Smooth muscle cell (in vitro differentiated cells): ENCODE data around the gene OLFM3. TPM values are rescaled to one million over a fixed set of nuclear protein-coding genes. Genes with fewer than 3 reads are reported as not detected.

Source experiments
- DNase-seq: peaks from one replicate; lab custom pipeline; 2025; ENCODE audit not compliant: unreplicated experiment; lab: John Stamatoyannopoulos, UW
- H2AFZ ChIP-seq: fragments of 200-600 bp; sonication (generic); 2 replicates; pipeline ENCODE4 v1.6.0; 2016; ENCODE audit warnings: antibody characterized with exemption, low read depth, mild to moderate bottlenecking
- H3F3A ChIP-seq: fragments of 200-600 bp; sonication (generic); 2 replicates; pipeline ENCODE4 v1.6.0; 2017; ENCODE audit warnings: antibody characterized with exemption, low read depth
- H3K27ac ChIP-seq: fragments of 200-600 bp; sonication (generic); 2 replicates; pipeline ENCODE4 v1.5.1; 2016; ENCODE audit warnings: low read depth, mild to moderate bottlenecking
- H3K27me3 ChIP-seq: fragments of 200-600 bp; sonication (generic); 2 replicates; pipeline ENCODE4 v1.6.1; 2016; ENCODE audit warnings: low read depth, mild to moderate bottlenecking
- H3K36me3 ChIP-seq: fragments of 200-600 bp; sonication (generic); 2 replicates; pipeline ENCODE4 v1.5.1; 2016; ENCODE audit warnings: low read depth
- H3K4me1 ChIP-seq: fragments of 200-600 bp; sonication (generic); 2 replicates; pipeline ENCODE4 v1.5.1; 2016; ENCODE audit warnings: low read depth
- H3K4me2 ChIP-seq: fragments of 200-600 bp; sonication (generic); 2 replicates; pipeline ENCODE4 v1.6.0; 2016; ENCODE audit warnings: mild to moderate bottlenecking
- H3K4me3 ChIP-seq: fragments of 200-600 bp; sonication (generic); 2 replicates; pipeline ENCODE4 v1.5.1; 2016; ENCODE audit warnings: mild to moderate bottlenecking
- H3K79me2 ChIP-seq: fragments of 200-600 bp; sonication (generic); 2 replicates; pipeline ENCODE4 v1.6.0; 2016; ENCODE audit warnings: low read depth, mild to moderate bottlenecking
- H3K9ac ChIP-seq: fragments of 200-600 bp; sonication (generic); 2 replicates; pipeline ENCODE4 v1.6.0; 2016; ENCODE audit warnings: low read depth
- H3K9me3 ChIP-seq: fragments of 200-600 bp; sonication (generic); replicated peaks from 2 replicates; pipeline ENCODE4 v1.5.1; 2016; ENCODE audit warnings: low read depth
- H4K20me1 ChIP-seq: fragments of 200-600 bp; sonication (generic); 2 replicates; pipeline ENCODE4 v1.6.0; 2016; ENCODE audit warnings: low read depth
- WGBS: methylation state at CpG from one replicate; pipeline ENCODE4 v1.1.7; 2016; ENCODE audit warnings: low lambda C conversion rate; 5-methylcytosine and 5-hydroxymethylcytosine counted together
- polyA plus RNA-seq: library from polyadenylated mRNA; unstranded; fragments of >200 nt; fragmentation: Nextera tagmentation; extraction: Ambion mirVana; gene quantifications from 2 replicates; pipeline ENCODE4 v1.2.1, GENCODE V29; 2016
- total RNA-seq: library from RNA; depleted of rRNA; stranded (reverse); fragments of >200 nt; gene quantifications from 2 replicates; pipeline ENCODE4 v1.2.3, GENCODE V29; 2014
- TF ChIP-seq, protein P1 (sequence below): fragments of 200-600 bp; sonication (generic); IDR thresholded peaks from 2 replicates; pipeline ENCODE4 v1.5.1; 2017; ENCODE audit warnings: borderline replicate concordance, mild to moderate bottlenecking, antibody characterized with exemption; ENCODE audit not compliant: insufficient read depth, poor library complexity, severe bottlenecking

OLFM3 gene
- total and polyA plus RNA-seq, 2 experiments from 2014 or later: 0.22 to 0.35 TPM

- no peaks in the 10 kb centered on the region for H3K9me3 ChIP-seq
- no peak overlapping the region for H3K9ac ChIP-seq
- no peak overlapping the region for H3K4me3 ChIP-seq
- H3K4me1 ChIP-seq: no peaks in the 10 kb centered on the region
- no peaks in the 10 kb centered on the region for H3K27me3 ChIP-seq
- no peak overlapping the region for H3K27ac ChIP-seq
- TF ChIP-seq, protein P1, sequence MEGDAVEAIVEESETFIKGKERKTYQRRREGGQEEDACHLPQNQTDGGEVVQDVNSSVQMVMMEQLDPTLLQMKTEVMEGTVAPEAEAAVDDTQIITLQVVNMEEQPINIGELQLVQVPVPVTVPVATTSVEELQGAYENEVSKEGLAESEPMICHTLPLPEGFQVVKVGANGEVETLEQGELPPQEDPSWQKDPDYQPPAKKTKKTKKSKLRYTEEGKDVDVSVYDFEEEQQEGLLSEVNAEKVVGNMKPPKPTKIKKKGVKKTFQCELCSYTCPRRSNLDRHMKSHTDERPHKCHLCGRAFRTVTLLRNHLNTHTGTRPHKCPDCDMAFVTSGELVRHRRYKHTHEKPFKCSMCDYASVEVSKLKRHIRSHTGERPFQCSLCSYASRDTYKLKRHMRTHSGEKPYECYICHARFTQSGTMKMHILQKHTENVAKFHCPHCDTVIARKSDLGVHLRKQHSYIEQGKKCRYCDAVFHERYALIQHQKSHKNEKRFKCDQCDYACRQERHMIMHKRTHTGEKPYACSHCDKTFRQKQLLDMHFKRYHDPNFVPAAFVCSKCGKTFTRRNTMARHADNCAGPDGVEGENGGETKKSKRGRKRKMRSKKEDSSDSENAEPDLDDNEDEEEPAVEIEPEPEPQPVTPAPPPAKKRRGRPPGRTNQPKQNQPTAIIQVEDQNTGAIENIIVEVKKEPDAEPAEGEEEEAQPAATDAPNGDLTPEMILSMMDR: no peak
- no peak overlapping the region for H2AFZ ChIP-seq
- H4K20me1 ChIP-seq: no peaks in the 10 kb centered on the region
- H3K79me2 ChIP-seq: no peaks in the 10 kb centered on the region
- no peak overlapping the region for H3K4me2 ChIP-seq
- DNase-seq: no peak
- H3F3A ChIP-seq: no peaks in the 10 kb centered on the region
- H3K36me3 ChIP-seq: no peaks in the 10 kb centered on the region
- 84% methylated on average over 4 of the region's 4 CpGs for WGBS
Observed at GRCh38 chr1:101914473-101915242, 82.1 kb downstream of the OLFM3 start.

GRCh38 chr1:101911894-101912293 lies 84.8 kb downstream of the OLFM3 start:
- H3K27me3 ChIP-seq: no peaks in the 10 kb centered on the region
- H4K20me1 ChIP-seq: no peaks in the 10 kb centered on the region
- H3K4me2 ChIP-seq: no peak overlapping the region
- H3K9me3 ChIP-seq: no peaks in the 10 kb centered on the region
- no peaks in the 10 kb centered on the region for H3F3A ChIP-seq
- no peak overlapping the region for H3K4me3 ChIP-seq
- no peaks in the 10 kb centered on the region for H3K36me3 ChIP-seq
- no peak overlapping the region for H2AFZ ChIP-seq
- H3K79me2 ChIP-seq: no peaks in the 10 kb centered on the region
- DNase-seq: no peak
- 92% methylated on average over 5 of the region's 5 CpGs for WGBS
- no peak overlapping the region for H3K27ac ChIP-seq
- TF ChIP-seq, protein P1: no peak
- H3K9ac ChIP-seq: no peak overlapping the region
- H3K4me1 ChIP-seq: no peaks in the 10 kb centered on the region

GRCh38 chr1:101908980-101909379 lies 87.7 kb downstream of the OLFM3 start:
- Histone ChIP-seq H3K4me2 (no peak overlapping the region), H3F3A (no peaks in the 10 kb centered on the region), H3K79me2 (no peaks in the 10 kb centered on the region), H3K4me3 (no peak overlapping the region), H3K27me3 (no peaks in the 10 kb centered on the region), H4K20me1 (no peaks in the 10 kb centered on the region), H3K9ac (no peak overlapping the region), H3K9me3 (no peaks in the 10 kb centered on the region), H3K36me3 (no peaks in the 10 kb centered on the region), H2AFZ (no peak overlapping the region), H3K27ac (no peak overlapping the region), H3K4me1 (no peaks in the 10 kb centered on the region)
- TF ChIP-seq, protein P1: no peak
- no peak for DNase-seq

DNA sequence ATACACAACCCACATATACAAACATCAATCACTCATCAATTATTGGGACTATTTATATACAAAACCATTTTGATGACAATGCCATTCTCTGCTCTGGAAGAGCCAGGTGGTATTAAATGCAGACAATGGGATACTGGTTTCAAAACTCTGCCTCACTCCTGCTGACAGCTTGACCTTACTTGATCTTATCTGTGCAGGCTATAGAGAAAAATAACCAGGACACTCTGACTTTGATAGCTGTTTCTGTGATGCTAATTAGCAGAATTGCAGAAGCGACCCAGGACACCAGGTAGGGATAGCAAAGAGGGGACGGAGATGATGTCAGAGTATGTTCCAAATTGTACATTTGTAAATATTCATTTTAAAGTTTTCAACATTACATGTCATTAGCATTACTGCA lies 89.5 kb downstream of the OLFM3 start:
- Histone ChIP-seq H3K79me2 (no peaks in the 10 kb centered on the region), H3F3A (no peaks in the 10 kb centered on the region), H3K27me3 (no peaks in the 10 kb centered on the region), H3K4me3 (no peak overlapping the region), H3K9me3 (no peaks in the 10 kb centered on the region), H3K27ac (no peak overlapping the region), H4K20me1 (no peaks in the 10 kb centered on the region), H3K4me2 (no peak overlapping the region), H3K36me3 (no peaks in the 10 kb centered on the region), H3K9ac (no peak overlapping the region), H2AFZ (no peak overlapping the region), H3K4me1 (peaks cover 2% of the 10 kb centered on the region)
- TF ChIP-seq, protein P1: no peak
- DNase-seq: no peak
- 28% methylated on average over 2 of the region's 2 CpGs for WGBS
